ENCODE data around the gene TNS1. TPM values are rescaled to one million over a fixed set of nuclear protein-coding genes. Genes with fewer than 3 reads are reported as not detected.
A peak's percentile ranks its signal among the peaks of the same experiment; 100 is the strongest.

Gene TNS1
- total RNA-seq, 1 experiment from 2014 or later, result 0.49 TPM

DNA sequence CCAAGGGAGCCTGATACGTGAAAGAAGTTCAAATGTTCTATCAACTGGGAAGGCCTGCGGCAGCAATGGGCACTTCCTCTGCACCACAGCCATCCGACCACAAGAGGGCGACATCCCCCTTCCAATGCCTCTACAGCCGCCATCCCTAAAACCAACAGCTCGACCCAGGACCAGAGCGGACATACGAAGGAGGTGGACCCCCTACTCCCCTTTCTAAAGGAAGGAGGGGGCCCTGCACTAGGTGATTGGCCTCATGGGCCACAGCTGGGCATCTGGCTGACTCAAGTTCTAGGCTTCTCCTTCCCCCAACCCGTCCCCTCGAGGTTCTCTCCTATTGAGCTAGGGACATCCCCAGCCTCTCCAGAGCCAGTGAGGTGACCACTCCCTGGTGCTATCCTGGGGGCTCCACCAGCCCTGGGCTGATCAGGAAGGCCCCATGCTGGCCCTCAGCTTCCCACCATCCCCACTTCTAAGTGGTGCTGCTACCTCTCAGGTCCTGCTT lies 217.2 kb downstream of the TNS1 start:
- ATAC-seq, result peak; percentile 93
- in situ Hi-C loops (cut with HindIII; ENCODE audit: low pct_unique_long_range_greater_than_20kb, low sequenced_read_pairs), result no loop called here
- TF ChIP-seq, protein P1, sequence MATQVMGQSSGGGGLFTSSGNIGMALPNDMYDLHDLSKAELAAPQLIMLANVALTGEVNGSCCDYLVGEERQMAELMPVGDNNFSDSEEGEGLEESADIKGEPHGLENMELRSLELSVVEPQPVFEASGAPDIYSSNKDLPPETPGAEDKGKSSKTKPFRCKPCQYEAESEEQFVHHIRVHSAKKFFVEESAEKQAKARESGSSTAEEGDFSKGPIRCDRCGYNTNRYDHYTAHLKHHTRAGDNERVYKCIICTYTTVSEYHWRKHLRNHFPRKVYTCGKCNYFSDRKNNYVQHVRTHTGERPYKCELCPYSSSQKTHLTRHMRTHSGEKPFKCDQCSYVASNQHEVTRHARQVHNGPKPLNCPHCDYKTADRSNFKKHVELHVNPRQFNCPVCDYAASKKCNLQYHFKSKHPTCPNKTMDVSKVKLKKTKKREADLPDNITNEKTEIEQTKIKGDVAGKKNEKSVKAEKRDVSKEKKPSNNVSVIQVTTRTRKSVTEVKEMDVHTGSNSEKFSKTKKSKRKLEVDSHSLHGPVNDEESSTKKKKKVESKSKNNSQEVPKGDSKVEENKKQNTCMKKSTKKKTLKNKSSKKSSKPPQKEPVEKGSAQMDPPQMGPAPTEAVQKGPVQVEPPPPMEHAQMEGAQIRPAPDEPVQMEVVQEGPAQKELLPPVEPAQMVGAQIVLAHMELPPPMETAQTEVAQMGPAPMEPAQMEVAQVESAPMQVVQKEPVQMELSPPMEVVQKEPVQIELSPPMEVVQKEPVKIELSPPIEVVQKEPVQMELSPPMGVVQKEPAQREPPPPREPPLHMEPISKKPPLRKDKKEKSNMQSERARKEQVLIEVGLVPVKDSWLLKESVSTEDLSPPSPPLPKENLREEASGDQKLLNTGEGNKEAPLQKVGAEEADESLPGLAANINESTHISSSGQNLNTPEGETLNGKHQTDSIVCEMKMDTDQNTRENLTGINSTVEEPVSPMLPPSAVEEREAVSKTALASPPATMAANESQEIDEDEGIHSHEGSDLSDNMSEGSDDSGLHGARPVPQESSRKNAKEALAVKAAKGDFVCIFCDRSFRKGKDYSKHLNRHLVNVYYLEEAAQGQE (IDR thresholded peaks at IDR 0.05; ENCODE audit: insufficient read depth in 1 of 2, low read depth in 2 of 2, low read length in 1 of 2), result no peak
- TF ChIP-seq, protein P2, sequence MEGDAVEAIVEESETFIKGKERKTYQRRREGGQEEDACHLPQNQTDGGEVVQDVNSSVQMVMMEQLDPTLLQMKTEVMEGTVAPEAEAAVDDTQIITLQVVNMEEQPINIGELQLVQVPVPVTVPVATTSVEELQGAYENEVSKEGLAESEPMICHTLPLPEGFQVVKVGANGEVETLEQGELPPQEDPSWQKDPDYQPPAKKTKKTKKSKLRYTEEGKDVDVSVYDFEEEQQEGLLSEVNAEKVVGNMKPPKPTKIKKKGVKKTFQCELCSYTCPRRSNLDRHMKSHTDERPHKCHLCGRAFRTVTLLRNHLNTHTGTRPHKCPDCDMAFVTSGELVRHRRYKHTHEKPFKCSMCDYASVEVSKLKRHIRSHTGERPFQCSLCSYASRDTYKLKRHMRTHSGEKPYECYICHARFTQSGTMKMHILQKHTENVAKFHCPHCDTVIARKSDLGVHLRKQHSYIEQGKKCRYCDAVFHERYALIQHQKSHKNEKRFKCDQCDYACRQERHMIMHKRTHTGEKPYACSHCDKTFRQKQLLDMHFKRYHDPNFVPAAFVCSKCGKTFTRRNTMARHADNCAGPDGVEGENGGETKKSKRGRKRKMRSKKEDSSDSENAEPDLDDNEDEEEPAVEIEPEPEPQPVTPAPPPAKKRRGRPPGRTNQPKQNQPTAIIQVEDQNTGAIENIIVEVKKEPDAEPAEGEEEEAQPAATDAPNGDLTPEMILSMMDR (IDR thresholded peaks at IDR 0.05), result peak; percentile 94
- TF ChIP-seq SIN3A (IDR thresholded peaks at IDR 0.05; ENCODE audit: borderline replicate concordance, insufficient read depth, low read depth, low read length) (no peak), POLR2AphosphoS5 (IDR thresholded peaks at IDR 0.05; ENCODE audit: low read depth, low read length) (no peak), TCF7L2 (IDR thresholded peaks at IDR 0.05; ENCODE audit: low read depth, low read length) (no peak)
- H3K27me3 ChIP-seq (ENCODE audit: control insufficient read depth, insufficient read depth, low read length), result peaks cover 3% of the 10 kb centered on the region; the same call in 1 of the 2 replicates
- 0 out of 2 replicates have a peak, but pooled peaks cover 3% of the 10 kb centered on the region for H3K9me3 ChIP-seq (ENCODE audit: control insufficient read depth, insufficient read depth, low read depth, low read length)
- intact Hi-C loops (cut with micrococcal nuclease; ENCODE audit: unreplicated experiment), result loop anchor here (2.0 to 5.0 kb wide), 2 partner anchors 247 to 283 kb away; partner anchors contain the start of gene RUFY4
- no peak overlapping the region for H3K4me3 ChIP-seq (ENCODE audit: low read depth in 2 of 2, low read length in 2 of 2)
- no peak overlapping the region for H3K27ac ChIP-seq (ENCODE audit: low read length)
- POLR2A ChIA-PET, result no interaction called here
- H3K4me1 ChIP-seq (ENCODE audit: control insufficient read depth, insufficient read depth, low read length), result no peaks in the 10 kb centered on the region
- no TSS peak for BruUV-seq (replicated peaks)
- H3K36me3 ChIP-seq (ENCODE audit: control insufficient read depth, insufficient read depth, low read length), result no peaks in the 10 kb centered on the region; the same call in 1 of the 2 replicates
- CTCF ChIA-PET, result interaction anchor here (0.6 to 2.6 kb wide), 17 partner anchors 16 to 1092 kb away, joined by 3 to 18 read pairs (median 4); partner anchors contain the start of gene RUFY4
- DNase-seq (ENCODE audit: low read depth, low spot score), result peak; percentile 54

- DNase-seq (ENCODE audit: low read depth, low spot score), result no peak
- Histone ChIP-seq H3K9me3 (ENCODE audit: control insufficient read depth, insufficient read depth, low read depth, low read length) (0 out of 2 replicates have a peak, but pooled peaks cover 3% of the 10 kb centered on the region), H3K4me3 (ENCODE audit: low read depth in 2 of 2, low read length in 2 of 2) (no peak overlapping the region), H3K4me1 (ENCODE audit: control insufficient read depth, insufficient read depth, low read length) (no peaks in the 10 kb centered on the region), H3K27ac (ENCODE audit: low read length) (no peak overlapping the region), H3K27me3 (ENCODE audit: control insufficient read depth, insufficient read depth, low read length) (peaks cover 3% of the 10 kb centered on the region; the same call in 1 of the 2 replicates), H3K36me3 (ENCODE audit: control insufficient read depth, insufficient read depth, low read length) (no peaks in the 10 kb centered on the region; the same call in 1 of the 2 replicates)
- ChIA-PET POLR2A (no interaction called here), CTCF (interaction anchor here (0.9 to 2.6 kb wide), 12 partner anchors 102 to 284 kb away, joined by 3 to 18 read pairs (median 6); partner anchors contain the start of gene RUFY4)
- in situ Hi-C loops (cut with HindIII; ENCODE audit: low pct_unique_long_range_greater_than_20kb, low sequenced_read_pairs), result no loop called here
- BruUV-seq (replicated peaks), result no TSS peak
- TF ChIP-seq, protein P1 (IDR thresholded peaks at IDR 0.05; ENCODE audit: insufficient read depth in 1 of 2, low read depth in 2 of 2, low read length in 1 of 2), result no peak
- no peak for TF ChIP-seq SIN3A (IDR thresholded peaks at IDR 0.05; ENCODE audit: borderline replicate concordance, insufficient read depth, low read depth, low read length)
- peak; percentile 66 for ATAC-seq
- intact Hi-C loops (cut with micrococcal nuclease; ENCODE audit: unreplicated experiment), result loop anchor here (2.0 to 5.0 kb wide), 2 partner anchors 247 to 284 kb away; partner anchors contain the start of gene RUFY4
Observed at GRCh38 chr2:217784996-217785543, 217.7 kb downstream of the TNS1 start.

Measured in Panc1 (cell line).